Heart left ventricle (tissue), 16 donors: ENCODE measurements around the gene CABP4. TPM values are rescaled to one million over a fixed set of nuclear protein-coding genes. Genes with fewer than 3 reads are reported as not detected.

Source experiments
- ATAC-seq, 4 donors: fragments of 200-7000 bp; cut with Tn5 transposase; one replicate each; pipeline ENCODE4 v1.9.1; 2020 to 2022; ENCODE audit warnings: moderate library complexity in 4 of 4, mild to moderate bottlenecking in 3 of 4, moderate number of reproducible peaks in 1 of 4
- DNase-seq, 5 donors: peaks; one replicate each; pipeline ENCODE4 v3.0.0-alpha.2; 2020
- H3K27ac ChIP-seq, 12 donors: fragments of 200-600 bp; sonication (generic) in 4 of 12; one replicate each; pipeline versions ENCODE4 v1.5.0 to v1.8.0; 2016 to 2022; ENCODE audit warnings: mild to moderate bottlenecking in 2 of 12
- H3K27me3 ChIP-seq, 9 donors: fragments of 200-600 bp; sonication (generic) in 2 of 9; one replicate each; pipeline versions ENCODE4 v1.5.1 to v1.8.0; 2016 to 2022; ENCODE audit warnings: mild to moderate bottlenecking in 3 of 9
- H3K36me3 ChIP-seq, 9 donors: fragments of 200-600 bp; sonication (generic) in 2 of 9; one replicate each; pipeline versions ENCODE4 v1.5.0 to v1.8.0; 2018 to 2022; ENCODE audit warnings: mild to moderate bottlenecking in 2 of 9
- H3K4me1 ChIP-seq, 12 donors: fragments of 200-600 bp; sonication (generic) in 4 of 12; one replicate each; pipeline versions ENCODE4 v1.5.0 to v1.8.0; 2016 to 2022; ENCODE audit warnings: mild to moderate bottlenecking in 3 of 12
- H3K4me3 ChIP-seq, 12 donors: fragments of 200-600 bp; sonication (generic) in 4 of 12; one replicate each; pipeline versions ENCODE4 v1.5.0 to v1.8.0; 2017 to 2022; ENCODE audit warnings: mild to moderate bottlenecking in 9 of 12, moderate library complexity in 4 of 12
- H3K9me3 ChIP-seq, 12 donors: fragments of 200-600 bp; sonication (generic) in 4 of 12; one replicate each; pipeline versions ENCODE4 v1.5.0 to v1.8.0; 2016 to 2022; ENCODE audit warnings: mild to moderate bottlenecking in 1 of 12
- POLR2A ChIP-seq, 2 donors: fragments of 450-650 bp; IDR thresholded peaks; one replicate each; pipeline ENCODE4 v1.6.1; 2017; ENCODE audit warnings: antibody characterized with exemption in 2 of 2, mild to moderate bottlenecking in 2 of 2, moderate library complexity in 2 of 2
- WGBS, 4 donors: extraction: QIAGEN DNeasy Blood & Tissue Kit in 2 of 4; methylation state at CpG; one replicate each; pipeline versions ENCODE4 v1.1.5 to v1.1.7; 2013 to 2018; 5-methylcytosine and 5-hydroxymethylcytosine counted together
- intact Hi-C, 10 donors: fragments of 100-400 bp; cut with DNase I; formaldehyde crosslinking; loops; one replicate each; pipeline versions ENCODE4 v1.11.1 to v1.14.2; 2022
- polyA plus RNA-seq, 2 donors: library from polyadenylated mRNA; stranded (reverse); fragments of 200-250 nt; gene quantifications; one replicate each; pipeline ENCODE4 v1.2.3, GENCODE V29; 2013
- total RNA-seq, 9 donors: library from RNA; depleted of rRNA in 2 of 9; stranded (reverse); fragments of >200 nt in 2 of 9; fragmentation: NEBNext Ultra II Directional in 3 of 9; extraction: Animal tissue kit (Norgen Biotek cat#: 25700) in 3 of 9; gene quantifications; one replicate each; pipeline versions ENCODE4 v1.1.0 to v1.2.4, GENCODE V29; 2016 to 2023
- TF ChIP-seq, protein P1 (sequence below), 12 donors: fragments of 200-600 bp; sonication (generic) in 4 of 12; IDR thresholded peaks; one replicate each; pipeline versions ENCODE4 v1.5.0 to v1.8.0; 2018 to 2022; ENCODE audit warnings: antibody characterized with exemption in 12 of 12, mild to moderate bottlenecking in 5 of 12
- donor health status: ischemic (EF 13 %, LVEDD 7.1; RV severe dilation, severe dysfunction).
- donor health status: healthy with polysubstance abuse.
- donor health status: DM: no; HTN: yes; CAD: no.
- donor health status: DM: no; HTN: no; CAD: no.
- donor health status: ischemic (EF 25% LVEDD 6.9; RV normal size, moderate dysfunction).
- donor health status: ischemic (EF 25% LVEDD 5.7; RV mildly dilated, moderate dysfunction).
- donor health status: healthy.
- donor health status: DM: yes; HTN: yes; CAD: no.
- donor health status: ischemic (EF 35%, LVEDD 5.7; RV mildly dilated, moderate dysfunction).
- donor health status: nonischemic (EF 11% LVEDD 7.7; RV severe dilation, severe dysfunction).
- donor health status: DM: yes; HTN: yes; CAD: no.
- donor health status: PGD.
- donor health status: ischemic (EF 29% LVEDD 5.4; RV normal size, mild dysfunction).
- donor health status: nonischemic (EF 23%, LVEDD 6.1; RV moderate dilation, normal function).

The CABP4 gene
- total and polyA plus RNA-seq, 11 donors = 0.25 to 4.2 (median 0.51) TPM; not detected in 1

GRCh38 chr11:67452141-67452952 is 2.8 kb upstream of the CABP4 start, which contains the start of gene GPR152:
TSS of gene GPR152 (minus strand) at chr11:67452729. CDS start at chr11:67452724, 5 bp downstream.
- Histone ChIP-seq H3K4me3 (peak within 1 kb of the TSS in 8 of 12 donors; percentile 15 to 33 (median 28)), H3K9me3 (no peaks in the 10 kb centered on the region), H3K27ac (peak within 1 kb of the TSS in 11 of 12 donors; percentile 1 to 69 (median 27)), H3K36me3 (no peaks in the 10 kb centered on the region), H3K27me3 (no peaks in the 10 kb centered on the region), H3K4me1 (peaks cover 0 to 38% (median 5%) of the 10 kb centered on the region in 12 donors)
- intact Hi-C loops = no loop called here
- no peak for TF ChIP-seq POLR2A (IDR thresholded peaks at IDR 0.05)
- TF ChIP-seq, protein P1, sequence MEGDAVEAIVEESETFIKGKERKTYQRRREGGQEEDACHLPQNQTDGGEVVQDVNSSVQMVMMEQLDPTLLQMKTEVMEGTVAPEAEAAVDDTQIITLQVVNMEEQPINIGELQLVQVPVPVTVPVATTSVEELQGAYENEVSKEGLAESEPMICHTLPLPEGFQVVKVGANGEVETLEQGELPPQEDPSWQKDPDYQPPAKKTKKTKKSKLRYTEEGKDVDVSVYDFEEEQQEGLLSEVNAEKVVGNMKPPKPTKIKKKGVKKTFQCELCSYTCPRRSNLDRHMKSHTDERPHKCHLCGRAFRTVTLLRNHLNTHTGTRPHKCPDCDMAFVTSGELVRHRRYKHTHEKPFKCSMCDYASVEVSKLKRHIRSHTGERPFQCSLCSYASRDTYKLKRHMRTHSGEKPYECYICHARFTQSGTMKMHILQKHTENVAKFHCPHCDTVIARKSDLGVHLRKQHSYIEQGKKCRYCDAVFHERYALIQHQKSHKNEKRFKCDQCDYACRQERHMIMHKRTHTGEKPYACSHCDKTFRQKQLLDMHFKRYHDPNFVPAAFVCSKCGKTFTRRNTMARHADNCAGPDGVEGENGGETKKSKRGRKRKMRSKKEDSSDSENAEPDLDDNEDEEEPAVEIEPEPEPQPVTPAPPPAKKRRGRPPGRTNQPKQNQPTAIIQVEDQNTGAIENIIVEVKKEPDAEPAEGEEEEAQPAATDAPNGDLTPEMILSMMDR (IDR thresholded peaks at IDR 0.05) = peak in 4 of 12 donors; percentile 8 to 31 (median 22)
- DNase-seq = peak in 3 of 5 donors; percentile 47 to 80 (median 52)
- ATAC-seq = peak in 3 of 4 donors; percentile 42 to 68 (median 57)
- 61 to 84% (median 69%) methylated on average over 21 to 33 of the region's 33 CpGs for WGBS, 4 donors

DNA sequence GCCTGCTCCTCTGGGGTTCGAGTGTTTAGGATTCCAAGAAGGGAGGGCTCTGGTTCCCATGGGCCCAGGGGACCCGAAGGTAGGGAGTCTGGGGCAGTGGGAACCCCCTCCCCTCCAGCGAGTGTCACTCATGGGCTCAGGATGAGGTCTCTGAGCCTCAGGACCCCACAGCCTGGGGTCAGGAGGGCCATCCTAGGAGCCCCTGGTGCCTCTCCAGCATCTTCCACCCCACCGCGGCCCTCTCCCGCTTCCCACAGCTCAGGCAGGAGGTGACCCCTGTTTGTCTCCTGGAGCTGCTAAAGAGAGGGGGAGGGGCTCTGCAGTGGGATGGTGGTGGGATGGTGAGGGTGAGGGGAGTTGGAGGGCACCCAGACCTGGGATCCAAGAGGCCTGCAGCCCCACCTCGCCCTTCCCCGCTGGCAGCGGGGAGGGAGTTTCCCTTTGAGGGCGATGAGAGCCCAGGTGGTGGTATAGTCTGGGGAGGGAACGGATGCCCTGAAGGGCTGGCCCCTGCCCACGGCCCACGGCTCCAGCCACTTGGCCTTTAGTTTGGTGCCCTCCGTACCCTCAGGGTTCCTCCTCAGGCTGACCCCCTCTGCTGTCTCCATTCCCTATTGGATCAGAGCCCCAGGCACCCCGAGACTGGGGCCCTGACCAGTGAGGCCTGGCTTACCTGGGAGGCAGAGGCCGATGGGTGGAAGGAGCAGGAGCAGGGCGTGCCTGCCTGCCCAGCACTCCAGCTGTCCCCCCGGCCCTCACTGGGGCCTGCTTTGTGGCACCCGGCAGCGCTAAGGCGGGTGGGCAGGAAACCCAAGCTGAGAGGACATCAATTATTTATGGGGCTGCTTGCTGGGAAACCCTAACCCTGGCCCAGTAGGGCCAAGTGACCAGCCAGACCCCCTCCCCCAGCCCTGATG is 1.1 kb upstream of the CABP4 start:
- Histone ChIP-seq H3K4me1 (peaks cover 0 to 29% (median 5%) of the 10 kb centered on the region in 12 donors), H3K4me3 (no peak overlapping the region), H3K9me3 (no peaks in the 10 kb centered on the region), H3K27ac (no peak overlapping the region), H3K27me3 (no peaks in the 10 kb centered on the region), H3K36me3 (no peaks in the 10 kb centered on the region)
- WGBS, 4 donors = 88 to 95% (median 94%) methylated on average over 15 to 21 of the region's 21 CpGs
- no peak for DNase-seq
- TF ChIP-seq POLR2A (IDR thresholded peaks at IDR 0.05) = no peak
- TF ChIP-seq, protein P1 (IDR thresholded peaks at IDR 0.05) = no peak
- intact Hi-C loops = no loop called here
- ATAC-seq = no peak

GRCh38 chr11:67456068-67456705 is 1.0 kb downstream of the CABP4 start:
- no peaks in the 10 kb centered on the region for H3K36me3 ChIP-seq
- no peaks in the 10 kb centered on the region for H3K9me3 ChIP-seq
- H3K27me3 ChIP-seq = no peaks in the 10 kb centered on the region
- ATAC-seq (no peak), DNase-seq (peak in 1 of 5 donors; percentile 22)
- H3K4me3 ChIP-seq = no peak overlapping the region
- TF ChIP-seq, protein P1 (IDR thresholded peaks at IDR 0.05) = no peak
- TF ChIP-seq POLR2A (IDR thresholded peaks at IDR 0.05) = no peak
- intact Hi-C loops = no loop called here
- no peak overlapping the region for H3K27ac ChIP-seq
- H3K4me1 ChIP-seq = peaks cover 0 to 14% (median 5%) of the 10 kb centered on the region in 12 donors
- WGBS, 4 donors = 79 to 87% (median 80%) methylated on average over 7 to 25 of the region's 25 CpGs
